Neural crest cell (in vitro differentiated cells): ENCODE results near the gene ARHGAP33. TPM values are rescaled to one million over a fixed set of nuclear protein-coding genes. Genes with fewer than 3 reads are reported as not detected.

Experiments used
- DNase-seq: peaks from one replicate; pipeline ENCODE4 v3.0.0; 2021; ENCODE audit warnings: low read depth, mixed read lengths, low spot score
- H3K27ac Mint-ChIP-seq: one replicate; pipeline ENCODE4 v1.8.0; 2021; ENCODE audit warnings: mild to moderate bottlenecking, mixed read lengths; ENCODE audit not compliant: unreplicated experiment
- H3K27me3 Mint-ChIP-seq: 2 replicates; pipeline ENCODE4 v1.8.0; 2021; ENCODE audit warnings: low read depth, mild to moderate bottlenecking, mixed read lengths
- H3K36me3 Mint-ChIP-seq: 2 replicates; pipeline ENCODE4 v1.8.0; 2021; ENCODE audit warnings: low read depth, mild to moderate bottlenecking, mixed read lengths
- H3K4me1 Mint-ChIP-seq: 2 replicates; pipeline ENCODE4 v1.8.0; 2021; ENCODE audit warnings: mixed read lengths
- H3K4me3 Mint-ChIP-seq: one replicate; pipeline ENCODE4 v1.8.0; 2021; ENCODE audit warnings: mild to moderate bottlenecking, mixed read lengths
- H3K9me3 Mint-ChIP-seq: 2 replicates; pipeline ENCODE4 v1.8.0; 2021; ENCODE audit warnings: mixed read lengths
- CTCF ChIP-seq: fragments of 200-600 bp; sonication (generic); conservative IDR thresholded peaks from 2 replicates; pipeline ENCODE4 v1.5.0; 2021; ENCODE audit warnings: antibody characterized with exemption, mild to moderate bottlenecking
- total RNA-seq: library from RNA; stranded (reverse); gene quantifications from 2 replicates; pipeline ENCODE4 v1.2.1, GENCODE V29; 2021

ARHGAP33 gene
- total RNA-seq, 1 donor from 2014 or later, result 110 TPM

GRCh38 chr19:35757231-35757748 is 18.1 kb upstream of the ARHGAP33 start:
- TF ChIP-seq CTCF, result no peak
- H3K4me1 Mint-ChIP-seq, result peaks cover 25% of the 10 kb centered on the region
- H3K27ac Mint-ChIP-seq, result peak overlapping the region; percentile 90
- peak overlapping the region; percentile 97 for H3K4me3 Mint-ChIP-seq
- peaks cover 2% of the 10 kb centered on the region for H3K27me3 Mint-ChIP-seq
- no peak for DNase-seq
- peaks cover 4% of the 10 kb centered on the region for H3K36me3 Mint-ChIP-seq
- H3K9me3 Mint-ChIP-seq, result no peaks in the 10 kb centered on the region

GRCh38 chr19:35757749-35758608 is 17.4 kb upstream of the ARHGAP33 start, which contains the start of gene PROSER3:
PROSER3 (plus strand) TSS chr19:35758176; CDS start chr19:35758216, 40 bp downstream.
- Mint-ChIP-seq H3K36me3 (peaks cover 4% of the 10 kb centered on the region), H3K4me3 (peak within 1 kb of the TSS; percentile 97), H3K27me3 (peaks cover 2% of the 10 kb centered on the region), H3K4me1 (peaks cover 25% of the 10 kb centered on the region), H3K9me3 (no peaks in the 10 kb centered on the region), H3K27ac (peak within 1 kb of the TSS; percentile 90)
- TF ChIP-seq CTCF, result no peak
- DNase-seq, result peak; percentile 91

- peak overlapping the region; percentile 97 for H3K4me3 Mint-ChIP-seq
- peaks cover 4% of the 10 kb centered on the region for H3K36me3 Mint-ChIP-seq
- peaks cover 2% of the 10 kb centered on the region for H3K27me3 Mint-ChIP-seq
- H3K9me3 Mint-ChIP-seq, result no peaks in the 10 kb centered on the region
- no peak for DNase-seq
- H3K4me1 Mint-ChIP-seq, result peaks cover 25% of the 10 kb centered on the region
- no peak overlapping the region for H3K27ac Mint-ChIP-seq
- no peak for TF ChIP-seq CTCF
These were observed 15.7 kb upstream of the ARHGAP33 start for GRCh38 chr19:35759697-35760096.

DNA sequence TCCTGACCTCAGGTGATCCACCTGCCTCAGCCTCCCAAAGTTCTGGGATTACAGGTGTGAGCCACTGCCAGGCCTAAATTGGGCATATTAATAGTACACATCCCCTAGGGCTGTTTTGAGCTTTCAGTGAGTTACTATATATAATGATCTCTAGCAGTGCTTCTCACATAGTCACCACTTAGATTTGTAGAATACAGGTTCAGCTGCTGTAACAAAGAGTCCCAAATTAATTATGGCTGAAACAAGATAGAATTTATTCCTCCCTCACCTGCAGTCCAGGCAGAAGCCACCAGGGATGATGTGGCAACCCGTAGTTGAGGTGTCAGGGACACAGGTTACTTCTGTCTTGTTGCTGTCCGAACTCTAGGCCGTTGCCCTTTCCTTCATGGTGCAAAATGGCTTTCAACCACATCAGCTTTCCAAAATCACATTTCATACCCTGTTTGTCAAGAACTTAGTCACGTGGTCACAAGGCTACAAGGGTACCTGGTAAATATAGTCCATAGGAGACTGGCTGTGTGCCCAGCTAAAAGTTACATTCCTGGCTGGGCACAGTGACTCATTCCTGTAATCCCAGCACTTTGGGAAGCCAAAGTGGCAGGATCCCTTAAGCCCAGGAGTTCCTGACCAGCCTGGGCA is 14.5 kb upstream of the ARHGAP33 start:
- no peak for TF ChIP-seq CTCF
- peaks cover 2% of the 10 kb centered on the region for H3K27me3 Mint-ChIP-seq
- H3K36me3 Mint-ChIP-seq, result peaks cover 4% of the 10 kb centered on the region
- no peak overlapping the region for H3K27ac Mint-ChIP-seq
- H3K4me1 Mint-ChIP-seq, result peaks cover 25% of the 10 kb centered on the region
- DNase-seq, result no peak
- H3K4me3 Mint-ChIP-seq, result peak overlapping the region; percentile 41
- no peaks in the 10 kb centered on the region for H3K9me3 Mint-ChIP-seq

DNA sequence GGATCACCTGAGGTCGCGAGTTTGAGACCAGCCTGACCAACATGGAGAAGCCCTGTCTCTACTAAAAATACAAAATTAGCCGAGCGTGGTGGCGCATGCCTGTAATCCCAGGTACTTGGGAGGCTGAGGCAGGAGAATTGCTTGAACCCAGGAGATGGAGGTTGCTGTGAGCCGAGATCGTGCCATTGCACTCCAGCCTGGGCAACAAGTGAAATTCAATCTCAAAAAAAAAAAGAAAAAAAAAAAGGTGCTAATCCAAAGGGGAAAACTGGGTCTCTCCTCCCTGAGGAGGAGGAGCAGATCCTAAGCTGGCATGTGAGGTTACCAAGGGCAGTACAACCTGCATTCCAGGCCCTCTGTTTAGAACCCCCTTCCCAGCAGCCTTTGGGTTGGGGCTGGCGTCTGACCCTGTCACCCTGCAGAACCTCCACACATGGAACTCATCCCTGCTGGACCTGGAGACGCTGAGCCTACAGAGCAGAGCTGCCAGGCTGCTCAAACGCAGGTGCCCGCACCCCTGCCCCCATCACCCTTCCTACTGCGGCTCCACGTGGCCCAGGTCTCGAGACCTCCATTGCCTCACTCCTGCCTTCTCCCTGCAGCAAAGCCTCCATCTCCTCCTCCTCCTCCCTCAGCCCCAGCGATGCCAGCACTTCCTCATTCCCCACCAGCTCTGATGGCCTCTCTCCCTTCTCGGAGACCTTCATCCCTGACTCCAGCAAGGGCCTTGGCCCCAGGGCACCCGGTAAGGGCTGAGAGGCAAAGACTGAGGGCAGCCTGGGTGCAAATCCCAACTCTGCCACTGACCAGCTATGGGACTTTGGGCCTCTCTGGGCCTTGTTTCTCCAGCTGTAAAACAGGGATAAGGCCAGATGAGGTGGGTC is 10.7 kb upstream of the ARHGAP33 start:
- no peak for TF ChIP-seq CTCF
- no peak for DNase-seq
- no peaks in the 10 kb centered on the region for H3K27me3 Mint-ChIP-seq
- H3K27ac Mint-ChIP-seq, result peak overlapping the region; percentile 19
- H3K36me3 Mint-ChIP-seq, result peaks cover 8% of the 10 kb centered on the region
- no peaks in the 10 kb centered on the region for H3K9me3 Mint-ChIP-seq
- no peak overlapping the region for H3K4me3 Mint-ChIP-seq
- peaks cover 5% of the 10 kb centered on the region for H3K4me1 Mint-ChIP-seq
